ENCODE measurements around the gene UNC5A.

Gene UNC5A

DNA sequence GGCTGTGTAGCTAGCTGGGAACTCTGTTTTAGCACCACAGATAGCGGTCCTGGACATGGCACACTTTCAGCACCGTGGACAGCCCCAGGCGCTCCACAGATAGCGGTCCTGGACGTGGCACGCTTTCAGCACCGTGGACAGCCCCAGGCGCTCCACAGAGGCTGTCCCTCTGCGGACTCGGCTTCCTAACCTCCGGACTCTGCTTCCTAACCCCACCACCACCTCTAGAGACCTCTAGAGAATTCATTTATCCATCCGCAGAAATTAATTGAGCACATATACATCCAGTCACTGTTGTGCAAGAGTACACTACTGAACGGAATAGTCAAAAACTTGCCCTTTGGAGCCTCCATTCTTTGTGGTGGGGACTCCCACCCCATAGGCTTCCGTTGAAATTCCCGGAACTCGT is 27.4 kb downstream of the UNC5A start:
- no peak for TF ChIP-seq CTCF (conservative IDR thresholded peaks at IDR 0.05)
- TF ChIP-seq ZFX (IDR thresholded peaks at IDR 0.05): no peak
- no peak overlapping the region for H3K27ac ChIP-seq

DNA sequence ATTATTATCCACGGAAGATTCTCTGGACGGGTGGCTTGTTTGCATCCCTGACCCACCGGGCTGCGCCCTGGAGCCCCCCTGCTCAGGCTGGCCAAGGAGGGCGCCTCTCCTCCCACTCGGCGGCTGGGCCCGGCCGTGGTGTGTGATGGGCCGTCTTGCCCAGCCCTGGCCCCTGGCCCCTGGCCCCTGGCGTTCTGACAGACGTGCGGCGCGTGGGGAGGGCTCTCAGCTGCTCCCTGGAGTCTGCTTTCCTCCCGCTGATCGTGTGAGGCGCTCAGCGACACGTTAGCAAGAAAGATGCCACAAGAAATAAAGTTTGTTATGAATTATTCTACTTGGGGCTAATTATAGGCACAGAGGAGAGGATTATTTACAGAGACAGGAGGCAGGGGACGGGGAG is 33.3 kb downstream of the UNC5A start:
- H3K27ac ChIP-seq: no peak overlapping the region
- no peak for TF ChIP-seq ZFX (IDR thresholded peaks at IDR 0.05)
- no peak for TF ChIP-seq CTCF (conservative IDR thresholded peaks at IDR 0.05)

- TF ChIP-seq ZFX (IDR thresholded peaks at IDR 0.05) (no peak), CTCF (conservative IDR thresholded peaks at IDR 0.05) (no peak)
- H3K27ac ChIP-seq: no peak overlapping the region
Observed at GRCh38 chr5:176844281-176844680, 33.9 kb downstream of the UNC5A start.

DNA sequence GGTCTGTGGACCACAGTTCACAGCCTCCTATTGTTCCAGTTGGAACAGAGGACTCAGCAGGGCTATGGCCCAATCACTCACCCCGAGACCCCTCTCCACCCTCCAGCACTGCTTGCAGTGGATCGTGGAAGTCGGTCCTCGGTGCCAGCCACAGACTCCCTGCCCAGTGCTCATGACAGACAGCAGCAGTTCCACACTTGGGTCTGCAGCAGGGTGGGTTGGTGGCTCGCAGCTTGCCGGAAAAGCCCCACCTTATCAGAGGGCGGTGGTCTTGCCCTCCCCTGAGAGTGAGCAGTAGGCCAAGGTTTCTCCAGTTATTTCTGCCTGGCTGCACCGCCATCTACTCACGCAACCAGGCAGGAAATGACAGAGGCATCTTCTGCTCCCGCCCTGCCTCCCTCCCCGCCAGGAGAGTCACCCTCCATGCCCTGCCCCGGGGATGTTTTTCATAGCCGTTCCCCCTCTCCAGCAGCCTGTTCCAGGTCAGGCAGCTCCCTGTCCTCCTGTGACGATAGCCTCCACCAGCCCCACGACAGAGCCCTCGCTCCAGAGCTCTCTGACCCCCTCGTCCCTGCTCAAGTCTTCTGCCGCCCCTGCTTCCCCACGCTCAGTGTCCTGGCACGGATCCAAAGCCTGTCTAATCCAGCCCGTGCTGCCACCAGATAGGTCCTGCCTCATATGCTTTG is 34.5 kb downstream of the UNC5A start:
- no peak overlapping the region for H3K27ac ChIP-seq
- no peak for TF ChIP-seq CTCF (conservative IDR thresholded peaks at IDR 0.05)
- TF ChIP-seq ZFX (IDR thresholded peaks at IDR 0.05): no peak

DNA sequence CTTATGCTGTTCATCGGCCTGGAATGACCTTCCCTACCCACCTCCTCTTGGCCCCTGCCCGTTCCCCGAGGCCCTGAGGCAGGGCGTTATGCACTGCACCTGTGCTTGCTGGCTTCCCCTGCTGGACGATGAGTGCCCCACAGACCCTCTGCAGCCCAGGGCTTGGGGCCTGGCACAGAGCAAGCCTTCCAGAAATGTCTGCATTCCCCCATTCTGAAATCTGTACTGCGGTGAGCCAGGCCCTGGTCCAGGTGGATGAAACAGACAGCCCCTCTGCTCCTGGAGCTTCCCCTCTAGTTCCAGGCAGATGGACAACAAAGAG is 35.0 kb downstream of the UNC5A start:
- H3K27ac ChIP-seq: no peak overlapping the region
- no peak for TF ChIP-seq ZFX (IDR thresholded peaks at IDR 0.05)
- TF ChIP-seq CTCF (conservative IDR thresholded peaks at IDR 0.05): no peak

DNA sequence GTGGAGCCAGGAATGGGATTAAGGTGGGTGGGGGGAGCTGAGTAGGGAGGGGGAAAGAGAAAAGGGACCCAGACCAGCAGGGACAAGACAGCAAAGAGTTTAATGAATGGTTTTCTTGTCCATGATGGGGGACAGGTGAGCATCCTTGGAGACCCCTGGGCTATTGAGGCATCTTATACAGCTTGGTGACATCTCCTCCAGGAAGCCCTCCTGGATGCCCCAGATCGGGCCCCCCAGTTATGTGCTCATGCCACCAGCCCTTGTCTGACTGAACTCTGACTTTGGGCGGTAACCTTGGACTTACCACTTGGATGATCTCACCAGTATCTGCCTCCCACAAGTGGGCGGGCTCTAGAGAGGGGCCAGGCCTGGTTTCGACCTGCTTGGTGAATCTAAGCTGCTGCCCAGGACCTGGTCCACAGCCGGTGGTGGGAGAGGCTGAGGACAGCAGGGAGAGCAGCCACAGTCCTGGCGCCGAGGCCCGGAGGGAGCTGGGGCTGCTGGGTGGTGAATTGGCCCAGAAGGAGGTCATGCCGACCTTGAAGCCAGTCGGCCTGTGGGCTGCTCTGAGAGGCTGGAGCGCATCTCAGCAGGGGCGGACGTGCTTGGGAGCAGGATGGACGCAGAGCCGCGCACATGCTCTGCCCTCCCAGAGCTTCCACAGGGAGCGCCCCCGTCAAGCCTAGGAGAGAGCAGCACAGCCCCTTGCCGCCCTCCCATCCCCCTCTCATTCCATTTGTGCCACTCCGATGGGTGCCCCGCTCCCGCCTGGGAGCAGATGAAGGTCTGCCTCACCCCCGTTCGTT is 36.2 kb downstream of the UNC5A start:
- TF ChIP-seq CTCF (conservative IDR thresholded peaks at IDR 0.05) (no peak), ZFX (IDR thresholded peaks at IDR 0.05) (no peak)

GRCh38 chr5:176847148-176847547 is 36.8 kb downstream of the UNC5A start:
- TF ChIP-seq ZFX (IDR thresholded peaks at IDR 0.05) (no peak), CTCF (conservative IDR thresholded peaks at IDR 0.05) (no peak)
- H3K27ac ChIP-seq: no peak overlapping the region

More for the DNA sequence above, 36.2 kb downstream of the UNC5A start:
- H3K27ac ChIP-seq: no peak overlapping the region

Data from C4-2B (cell line).